ENCODE results near the gene FIBP.

FIBP gene

GRCh38 chr11:65890324-65891218, 2.3 kb upstream of the FIBP start, which contains the start of gene CCDC85B:
TSS of gene CCDC85B (plus strand) at chr11:65890673. CDS start at chr11:65890784, 111 bp downstream.
- peaks cover 79% of the 10 kb centered on the region for H3K4me1 Mint-ChIP-seq (ENCODE audit: low read depth)
- intact Hi-C loops (cut with micrococcal nuclease): no loop called here

GRCh38 chr11:65887723-65888162, 528 bp downstream of the FIBP start:
- Mint-ChIP-seq H3K4me3 (peak overlapping the region; percentile 98), H3K4me1 (ENCODE audit: low read depth) (peaks cover 72% of the 10 kb centered on the region), H3K36me3 (ENCODE audit: low read depth) (peaks cover 72% of the 10 kb centered on the region), H3K9me3 (no peaks in the 10 kb centered on the region), H3K27me3 (no peaks in the 10 kb centered on the region), H3K27ac (peak overlapping the region; percentile 99)
- intact Hi-C loops (cut with micrococcal nuclease): loop anchor here (1.0 to 2.0 kb wide), 2 partner anchors 75 to 102 kb away; no protein-coding TSS in a partner anchor

More at GRCh38 chr11:65890324-65891218, 2.3 kb upstream of the FIBP start, which contains the start of gene CCDC85B:
- H3K9me3 Mint-ChIP-seq: no peaks in the 10 kb centered on the region
- peak within 1 kb of the TSS; percentile 98 for H3K4me3 Mint-ChIP-seq
- peak within 1 kb of the TSS; percentile 99 for H3K27ac Mint-ChIP-seq
- H3K36me3 Mint-ChIP-seq (ENCODE audit: low read depth): peaks cover 48% of the 10 kb centered on the region
- no peaks in the 10 kb centered on the region for H3K27me3 Mint-ChIP-seq

DNA sequence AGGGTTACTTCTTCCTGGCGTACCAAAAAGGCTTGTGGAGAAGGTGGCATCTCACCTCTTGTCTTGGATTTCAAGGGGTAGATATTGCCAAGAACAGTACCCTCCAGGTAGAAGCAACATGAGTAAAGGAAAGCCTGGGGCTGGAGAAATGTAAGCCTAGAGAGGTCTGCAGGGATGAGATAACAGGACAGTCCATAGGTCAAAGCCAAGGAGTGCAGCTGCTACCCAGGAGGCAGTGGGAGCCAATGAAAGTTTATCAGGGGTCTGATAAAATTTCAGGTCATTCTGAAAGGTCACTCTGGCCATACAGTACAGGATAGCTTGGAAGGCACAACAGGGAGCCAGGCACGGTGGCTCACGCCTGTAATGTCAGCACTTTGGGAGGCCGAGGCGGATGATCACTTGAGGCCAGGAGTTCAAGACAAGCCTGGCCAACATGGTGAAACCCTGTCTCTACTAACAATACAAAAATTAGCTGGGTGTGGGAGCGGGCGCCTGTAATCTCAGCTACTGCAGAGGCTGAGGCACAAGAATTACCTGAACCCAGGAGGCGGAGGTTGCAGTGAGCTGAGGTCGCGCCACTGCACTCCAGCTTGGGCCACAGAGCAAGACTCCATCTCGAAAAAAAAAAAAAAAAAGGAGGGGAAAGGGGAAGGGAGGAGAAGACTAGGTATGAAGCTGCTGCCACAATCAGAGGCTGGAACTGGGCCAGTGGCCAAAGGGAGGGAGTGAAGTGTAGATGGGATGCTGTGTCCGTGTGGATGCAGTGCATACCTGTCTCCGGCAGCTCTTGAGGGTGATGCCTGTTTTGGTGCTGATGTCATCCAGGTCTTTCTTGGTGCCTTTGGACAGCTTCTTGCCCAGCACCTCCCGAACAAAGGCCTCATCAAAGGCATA, 1.2 kb downstream of the FIBP start:
- Mint-ChIP-seq H3K27ac (peak overlapping the region; percentile 99), H3K36me3 (ENCODE audit: low read depth) (peaks cover 72% of the 10 kb centered on the region), H3K27me3 (no peaks in the 10 kb centered on the region), H3K4me1 (ENCODE audit: low read depth) (peaks cover 65% of the 10 kb centered on the region), H3K9me3 (no peaks in the 10 kb centered on the region), H3K4me3 (peak overlapping the region; percentile 98)
- intact Hi-C loops (cut with micrococcal nuclease): no loop called here

DNA sequence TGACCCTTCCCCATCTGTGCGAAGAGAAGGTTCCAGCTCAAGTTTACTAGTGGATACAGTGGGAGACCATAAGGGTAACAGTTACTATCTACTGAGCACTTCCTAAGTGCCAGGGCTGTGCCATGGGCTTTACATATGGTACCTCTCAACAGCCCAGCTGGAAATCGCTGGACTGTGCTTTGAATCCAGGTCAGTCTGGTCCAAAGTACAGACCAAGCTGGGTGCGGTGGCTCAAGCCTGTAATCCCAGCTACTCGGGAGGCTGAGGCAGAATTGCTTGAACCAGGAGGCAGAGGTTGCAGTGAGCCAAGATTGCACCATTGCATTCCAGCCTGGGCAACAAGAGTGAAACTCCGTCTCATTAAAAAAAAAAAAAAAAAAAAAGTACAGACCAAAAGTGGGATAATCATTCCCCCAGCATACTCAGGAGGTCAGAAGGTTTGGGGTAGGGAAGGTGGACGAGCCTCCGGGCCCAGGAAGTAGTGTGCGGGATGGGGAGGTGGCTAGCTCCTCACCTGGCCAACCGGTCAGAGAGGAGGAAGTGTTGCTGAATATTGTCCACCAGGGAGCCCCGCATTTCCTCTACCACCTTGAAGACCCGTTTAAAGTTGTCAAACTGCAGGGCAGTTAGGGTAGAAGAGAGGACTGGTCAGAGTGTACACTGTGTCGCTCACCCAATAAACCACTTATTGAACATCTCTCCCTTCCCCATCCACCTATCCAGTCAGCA, 2.3 kb downstream of the FIBP start:
- Mint-ChIP-seq H3K9me3 (no peaks in the 10 kb centered on the region), H3K4me1 (ENCODE audit: low read depth) (peaks cover 69% of the 10 kb centered on the region), H3K27ac (no peak overlapping the region), H3K27me3 (no peaks in the 10 kb centered on the region), H3K36me3 (ENCODE audit: low read depth) (peaks cover 74% of the 10 kb centered on the region), H3K4me3 (no peak overlapping the region)
- intact Hi-C loops (cut with micrococcal nuclease): loop anchor here (2.0 kb wide), 1 partner anchor 175 kb away; no protein-coding TSS in a partner anchor

GRCh38 chr11:65885231-65885630, 3.0 kb downstream of the FIBP start:
- Mint-ChIP-seq H3K4me1 (ENCODE audit: low read depth) (peaks cover 75% of the 10 kb centered on the region), H3K36me3 (ENCODE audit: low read depth) (peaks cover 74% of the 10 kb centered on the region), H3K27me3 (no peaks in the 10 kb centered on the region), H3K4me3 (no peak overlapping the region), H3K9me3 (no peaks in the 10 kb centered on the region), H3K27ac (no peak overlapping the region)
- intact Hi-C loops (cut with micrococcal nuclease): loop anchor here (2.0 kb wide), 1 partner anchor 174 kb away; no protein-coding TSS in a partner anchor

- no peaks in the 10 kb centered on the region for H3K27me3 Mint-ChIP-seq
- H3K4me3 Mint-ChIP-seq: no peak overlapping the region
- intact Hi-C loops (cut with micrococcal nuclease): loop anchor here (1.0 to 2.0 kb wide), 2 partner anchors 105 to 174 kb away; no protein-coding TSS in a partner anchor
- peaks cover 75% of the 10 kb centered on the region for H3K4me1 Mint-ChIP-seq (ENCODE audit: low read depth)
- no peak overlapping the region for H3K27ac Mint-ChIP-seq
- peaks cover 74% of the 10 kb centered on the region for H3K36me3 Mint-ChIP-seq (ENCODE audit: low read depth)
- H3K9me3 Mint-ChIP-seq: no peaks in the 10 kb centered on the region
These were observed 3.6 kb downstream of the FIBP start for GRCh38 chr11:65884716-65885092.

GRCh38 chr11:65883786-65884715, 4.2 kb downstream of the FIBP start:
- Mint-ChIP-seq H3K9me3 (no peaks in the 10 kb centered on the region), H3K4me3 (no peak overlapping the region), H3K27ac (no peak overlapping the region), H3K4me1 (ENCODE audit: low read depth) (peaks cover 75% of the 10 kb centered on the region), H3K27me3 (peaks cover 2% of the 10 kb centered on the region), H3K36me3 (ENCODE audit: low read depth) (peaks cover 74% of the 10 kb centered on the region)
- intact Hi-C loops (cut with micrococcal nuclease): loop anchor here (1.0 to 2.0 kb wide), 2 partner anchors 105 to 173 kb away; no protein-coding TSS in a partner anchor

- Mint-ChIP-seq H3K36me3 (ENCODE audit: low read depth) (peaks cover 65% of the 10 kb centered on the region), H3K9me3 (no peaks in the 10 kb centered on the region), H3K4me3 (no peak overlapping the region), H3K4me1 (ENCODE audit: low read depth) (peaks cover 75% of the 10 kb centered on the region), H3K27ac (no peak overlapping the region), H3K27me3 (peaks cover 3% of the 10 kb centered on the region)
- intact Hi-C loops (cut with micrococcal nuclease): no loop called here
These were observed 5.1 kb downstream of the FIBP start for GRCh38 chr11:65883058-65883761.

DNA sequence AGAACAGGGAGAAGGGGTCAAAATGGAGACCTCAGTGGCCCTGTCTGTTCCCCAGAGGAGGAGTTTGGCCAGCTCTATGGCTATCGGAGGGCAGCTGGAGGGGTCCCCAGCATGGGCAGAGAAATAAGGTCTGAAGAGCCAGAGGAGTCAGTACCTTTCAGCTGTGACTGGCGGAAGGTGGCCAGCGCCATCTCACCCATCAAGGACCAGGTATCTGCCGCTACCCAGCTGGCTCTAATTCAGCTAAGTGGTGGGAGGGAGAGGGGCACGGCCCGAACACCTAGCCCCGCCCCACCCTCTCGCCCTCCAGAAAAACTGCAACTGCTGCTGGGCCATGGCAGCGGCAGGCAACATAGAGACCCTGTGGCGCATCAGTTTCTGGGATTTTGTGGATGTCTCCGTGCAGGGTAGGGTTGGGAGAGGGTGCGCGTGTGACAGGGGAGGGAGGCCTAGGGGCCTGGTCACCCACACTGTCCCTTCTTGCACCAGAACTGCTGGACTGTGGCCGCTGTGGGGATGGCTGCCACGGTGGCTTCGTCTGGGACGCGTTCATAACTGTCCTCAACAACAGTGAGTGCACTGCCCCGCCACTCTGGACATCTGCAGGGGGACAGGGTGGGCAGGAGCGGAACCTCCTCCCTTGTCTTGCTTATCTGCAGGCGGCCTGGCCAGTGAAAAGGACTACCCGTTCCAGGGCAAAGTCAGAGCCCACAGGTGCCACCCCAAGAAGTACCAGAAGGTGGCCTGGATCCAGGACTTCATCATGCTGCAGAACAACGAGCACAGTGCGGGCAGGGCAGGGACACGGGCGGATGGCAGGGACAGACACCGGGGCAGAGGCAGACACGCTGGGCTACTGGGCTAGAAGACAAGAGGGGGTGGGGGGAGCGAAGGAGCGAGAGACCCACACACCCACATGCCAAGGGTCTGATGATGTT, 5.9 kb downstream of the FIBP start:
- Mint-ChIP-seq H3K27me3 (peaks cover 3% of the 10 kb centered on the region), H3K27ac (no peak overlapping the region), H3K36me3 (ENCODE audit: low read depth) (peaks cover 58% of the 10 kb centered on the region), H3K4me3 (no peak overlapping the region), H3K9me3 (no peaks in the 10 kb centered on the region), H3K4me1 (ENCODE audit: low read depth) (peaks cover 73% of the 10 kb centered on the region)
- intact Hi-C loops (cut with micrococcal nuclease): no loop called here

DNA sequence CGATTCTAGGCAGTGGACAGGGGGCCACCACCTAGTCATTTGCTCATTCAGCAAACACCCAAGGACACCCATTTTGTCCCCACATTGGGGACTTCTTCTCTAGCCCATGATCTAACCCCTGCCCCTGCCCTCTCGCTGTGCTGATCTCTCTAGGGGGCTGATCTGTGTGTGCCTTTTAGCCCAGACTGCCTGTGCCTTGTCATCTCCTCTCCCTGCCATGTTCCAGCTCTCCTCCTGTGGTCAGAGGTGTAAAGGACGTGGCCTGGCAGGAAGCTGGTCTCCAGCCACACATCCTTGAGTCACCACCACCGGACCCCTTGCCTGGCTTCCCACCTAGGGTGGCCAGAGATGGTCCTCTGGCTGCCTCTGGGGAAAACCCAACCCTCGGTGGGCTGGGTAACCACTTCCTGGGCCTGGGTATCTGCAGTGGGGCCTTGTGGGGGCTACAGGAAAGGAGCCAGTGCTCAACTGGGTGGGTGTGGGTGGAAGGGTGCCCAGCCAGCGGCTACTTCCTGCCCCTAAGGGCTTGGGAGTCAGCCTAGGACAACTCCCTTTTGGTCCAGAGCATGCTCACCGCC, 7.3 kb downstream of the FIBP start:
- intact Hi-C loops (cut with micrococcal nuclease): no loop called here
- Mint-ChIP-seq H3K4me3 (no peak overlapping the region), H3K27me3 (peaks cover 3% of the 10 kb centered on the region), H3K4me1 (ENCODE audit: low read depth) (peaks cover 71% of the 10 kb centered on the region), H3K9me3 (no peaks in the 10 kb centered on the region), H3K27ac (peak overlapping the region; percentile 13), H3K36me3 (ENCODE audit: low read depth) (peaks cover 43% of the 10 kb centered on the region)

GRCh38 chr11:65880027-65880426, 8.2 kb downstream of the FIBP start:
- no peak overlapping the region for H3K4me3 Mint-ChIP-seq
- H3K27me3 Mint-ChIP-seq: peaks cover 3% of the 10 kb centered on the region
- peaks cover 34% of the 10 kb centered on the region for H3K36me3 Mint-ChIP-seq (ENCODE audit: low read depth)
- no peaks in the 10 kb centered on the region for H3K9me3 Mint-ChIP-seq
- intact Hi-C loops (cut with micrococcal nuclease): no loop called here
- peak overlapping the region; percentile 20 for H3K27ac Mint-ChIP-seq
- peaks cover 67% of the 10 kb centered on the region for H3K4me1 Mint-ChIP-seq (ENCODE audit: low read depth)

Measured in dendritic cell treated with granulocyte-macrophage colony-stimulating factor and Interleukin-4, amounts not matched to agents 40 ng/mL and 50 ng/mL, for 4 days (primary cell).